Osteocyte (in vitro differentiated cells): ENCODE results near the gene GRIA4. TPM values are rescaled to one million over a fixed set of nuclear protein-coding genes. Genes with fewer than 3 reads are reported as not detected.
A peak's percentile ranks its signal among the peaks of the same experiment; 100 is the strongest.

Source experiments
- DNase-seq: peaks from one replicate; pipeline ENCODE4 v3.0.0; 2021; ENCODE audit warnings: mixed read lengths; ENCODE audit not compliant: unreplicated experiment; ENCODE audit errors: extremely low spot score
- H3K27ac Mint-ChIP-seq: one replicate; pipeline ENCODE4 v1.8.0; 2021; ENCODE audit warnings: mild to moderate bottlenecking, mixed read lengths; ENCODE audit not compliant: unreplicated experiment
- H3K27me3 Mint-ChIP-seq: one replicate; pipeline ENCODE4 v1.8.0; 2021; ENCODE audit warnings: mixed read lengths; ENCODE audit not compliant: unreplicated experiment
- H3K36me3 Mint-ChIP-seq: one replicate; pipeline ENCODE4 v1.8.0; 2021; ENCODE audit warnings: mixed read lengths; ENCODE audit not compliant: unreplicated experiment
- H3K4me1 Mint-ChIP-seq: one replicate; pipeline ENCODE4 v1.8.0; 2021; ENCODE audit warnings: mixed read lengths; ENCODE audit not compliant: unreplicated experiment
- H3K4me3 Mint-ChIP-seq: one replicate; pipeline ENCODE4 v1.8.0; 2021; ENCODE audit warnings: mild to moderate bottlenecking, moderate library complexity, mixed read lengths; ENCODE audit not compliant: unreplicated experiment
- H3K9me3 Mint-ChIP-seq: one replicate; pipeline ENCODE4 v1.8.0; 2021; ENCODE audit warnings: mixed read lengths; ENCODE audit not compliant: unreplicated experiment
- total RNA-seq: library from RNA; stranded (reverse); gene quantifications from 2 replicates; pipeline ENCODE4 v1.2.1, GENCODE V29; 2021
- TF ChIP-seq, protein P1 (sequence below): fragments of 200-600 bp; sonication (generic); IDR thresholded peaks from 2 replicates; pipeline ENCODE4 v1.5.0; 2021; ENCODE audit warnings: antibody characterized with exemption, mild to moderate bottlenecking, moderate library complexity

The GRIA4 gene
- total RNA-seq, 1 donor from 2014 or later = not detected

DNA sequence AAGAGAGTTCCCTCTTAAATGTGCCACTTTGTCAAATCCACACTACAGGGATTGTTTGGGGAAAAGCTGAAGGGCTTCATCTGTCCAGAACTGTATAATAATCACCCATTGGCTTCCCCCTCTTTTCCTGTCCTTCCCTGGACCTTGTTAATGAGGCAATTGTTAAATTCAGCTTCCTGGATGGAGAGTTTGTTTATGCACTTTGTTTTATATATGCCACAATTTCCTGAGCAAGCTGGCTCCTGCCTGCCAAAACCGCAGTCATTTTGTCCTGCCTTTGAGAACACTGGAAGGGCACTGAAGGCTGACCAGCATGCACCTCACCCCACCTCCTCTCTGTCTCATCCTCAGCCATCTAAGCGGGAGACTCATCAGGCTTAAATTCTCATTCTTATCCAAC lies 325.9 kb downstream of the GRIA4 start:
- Mint-ChIP-seq H3K27ac (no peak overlapping the region), H3K9me3 (no peaks in the 10 kb centered on the region), H3K4me3 (no peak overlapping the region), H3K27me3 (no peaks in the 10 kb centered on the region), H3K4me1 (peaks cover 9% of the 10 kb centered on the region), H3K36me3 (no peaks in the 10 kb centered on the region)
- TF ChIP-seq, protein P1, sequence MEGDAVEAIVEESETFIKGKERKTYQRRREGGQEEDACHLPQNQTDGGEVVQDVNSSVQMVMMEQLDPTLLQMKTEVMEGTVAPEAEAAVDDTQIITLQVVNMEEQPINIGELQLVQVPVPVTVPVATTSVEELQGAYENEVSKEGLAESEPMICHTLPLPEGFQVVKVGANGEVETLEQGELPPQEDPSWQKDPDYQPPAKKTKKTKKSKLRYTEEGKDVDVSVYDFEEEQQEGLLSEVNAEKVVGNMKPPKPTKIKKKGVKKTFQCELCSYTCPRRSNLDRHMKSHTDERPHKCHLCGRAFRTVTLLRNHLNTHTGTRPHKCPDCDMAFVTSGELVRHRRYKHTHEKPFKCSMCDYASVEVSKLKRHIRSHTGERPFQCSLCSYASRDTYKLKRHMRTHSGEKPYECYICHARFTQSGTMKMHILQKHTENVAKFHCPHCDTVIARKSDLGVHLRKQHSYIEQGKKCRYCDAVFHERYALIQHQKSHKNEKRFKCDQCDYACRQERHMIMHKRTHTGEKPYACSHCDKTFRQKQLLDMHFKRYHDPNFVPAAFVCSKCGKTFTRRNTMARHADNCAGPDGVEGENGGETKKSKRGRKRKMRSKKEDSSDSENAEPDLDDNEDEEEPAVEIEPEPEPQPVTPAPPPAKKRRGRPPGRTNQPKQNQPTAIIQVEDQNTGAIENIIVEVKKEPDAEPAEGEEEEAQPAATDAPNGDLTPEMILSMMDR = no peak
- DNase-seq = no peak

DNA sequence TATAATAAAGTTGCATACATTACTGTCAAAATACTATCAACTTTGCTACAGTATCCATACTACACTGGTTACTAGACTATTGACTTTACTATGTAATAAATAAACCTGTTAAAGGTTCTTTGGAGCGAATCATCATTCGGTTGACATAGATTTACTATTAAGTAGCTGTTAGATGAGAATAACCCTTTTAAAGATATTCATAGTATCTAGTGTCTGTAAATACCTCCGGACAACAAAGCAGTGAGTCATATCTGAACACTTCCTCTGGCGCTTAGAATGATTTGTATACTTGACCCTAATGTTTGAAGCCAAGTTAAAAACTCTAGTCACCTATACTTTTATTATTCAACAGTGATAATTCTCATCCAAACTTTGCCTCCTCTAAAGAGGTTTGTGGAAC lies 327.5 kb downstream of the GRIA4 start:
- H3K36me3 Mint-ChIP-seq = no peaks in the 10 kb centered on the region
- H3K4me1 Mint-ChIP-seq = peaks cover 9% of the 10 kb centered on the region
- H3K9me3 Mint-ChIP-seq = no peaks in the 10 kb centered on the region
- H3K27ac Mint-ChIP-seq = peak overlapping the region; percentile 31
- no peak overlapping the region for H3K4me3 Mint-ChIP-seq
- no peaks in the 10 kb centered on the region for H3K27me3 Mint-ChIP-seq
- TF ChIP-seq, protein P1 = no peak
- DNase-seq = no peak

DNA sequence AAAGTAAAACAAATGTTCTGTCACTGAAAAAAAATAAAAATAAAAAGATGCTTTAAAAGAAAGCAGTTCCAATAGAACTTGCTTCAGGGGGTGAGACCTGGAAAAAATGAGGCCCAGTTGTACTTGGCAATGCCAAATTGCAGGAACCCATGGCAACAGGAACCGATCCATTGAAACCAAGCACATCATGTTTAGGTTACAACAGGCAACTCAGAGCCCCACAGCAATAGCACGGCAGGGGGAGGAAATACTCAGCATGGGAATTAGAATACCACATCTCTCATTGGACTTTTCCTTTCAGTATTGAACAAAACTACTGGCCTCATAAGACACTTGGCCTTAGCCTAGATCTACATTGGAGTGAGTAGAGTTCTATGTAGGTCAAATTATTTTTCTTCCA lies 327.9 kb downstream of the GRIA4 start:
- Mint-ChIP-seq H3K4me1 (peaks cover 9% of the 10 kb centered on the region), H3K27me3 (no peaks in the 10 kb centered on the region), H3K36me3 (no peaks in the 10 kb centered on the region), H3K27ac (peak overlapping the region; percentile 31), H3K9me3 (no peaks in the 10 kb centered on the region), H3K4me3 (no peak overlapping the region)
- TF ChIP-seq, protein P1 = no peak
- DNase-seq = no peak

DNA sequence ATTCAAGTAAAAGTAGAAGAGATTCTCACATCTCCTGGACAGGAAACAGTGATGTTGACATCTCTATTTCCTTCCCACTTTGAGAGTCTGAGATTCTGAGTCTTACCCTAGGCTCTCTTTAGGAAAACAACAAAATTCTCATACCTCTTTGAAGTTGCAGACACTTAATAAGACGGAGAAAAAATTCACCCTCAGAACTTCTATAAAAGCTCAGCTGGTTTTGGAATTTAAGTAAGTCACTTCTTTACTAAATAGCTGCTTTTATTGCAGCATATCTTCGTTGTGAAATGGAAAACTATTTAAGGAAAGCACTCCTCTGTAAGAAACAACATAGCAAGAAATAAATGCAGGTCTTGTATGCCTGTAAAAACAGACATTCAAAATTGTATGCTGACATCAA lies 333.0 kb downstream of the GRIA4 start:
- H3K27ac Mint-ChIP-seq = no peak overlapping the region
- no peaks in the 10 kb centered on the region for H3K27me3 Mint-ChIP-seq
- TF ChIP-seq, protein P1 = no peak
- no peaks in the 10 kb centered on the region for H3K36me3 Mint-ChIP-seq
- H3K4me1 Mint-ChIP-seq = peaks cover 2% of the 10 kb centered on the region
- H3K4me3 Mint-ChIP-seq = no peak overlapping the region
- no peak for DNase-seq
- H3K9me3 Mint-ChIP-seq = no peaks in the 10 kb centered on the region

DNA sequence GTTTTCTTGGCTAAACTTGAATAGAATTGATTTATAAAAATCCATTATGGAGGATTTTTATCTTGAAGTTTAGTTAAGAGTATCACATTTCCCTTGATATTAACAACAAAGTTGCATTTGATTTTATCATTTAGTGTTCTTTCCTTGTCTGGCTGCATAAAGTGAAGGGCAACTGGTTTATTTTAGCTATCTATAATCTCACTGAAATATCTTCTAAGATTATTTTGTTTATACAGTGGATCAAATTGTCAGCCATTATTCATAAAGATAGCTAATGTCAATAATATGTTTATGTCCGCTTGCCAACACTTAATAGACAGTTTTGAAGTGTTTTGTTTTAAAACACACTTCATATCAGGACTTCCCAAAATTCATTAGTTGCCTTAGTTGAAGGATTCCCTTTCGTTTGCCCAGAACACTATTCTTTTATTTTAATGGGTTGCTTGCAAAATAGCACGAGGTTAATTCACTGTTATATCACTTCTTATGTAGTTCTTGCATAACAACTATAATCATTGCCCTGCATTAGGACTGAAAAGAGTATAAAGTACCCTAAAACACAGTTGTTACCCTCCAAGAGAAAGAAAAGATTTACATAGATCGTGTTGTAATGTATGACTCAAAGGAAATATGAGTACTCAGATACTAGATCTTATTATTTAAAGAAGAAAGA lies 339.2 kb downstream of the GRIA4 start:
- Mint-ChIP-seq H3K4me1 (no peaks in the 10 kb centered on the region), H3K27me3 (no peaks in the 10 kb centered on the region), H3K36me3 (no peaks in the 10 kb centered on the region), H3K27ac (no peak overlapping the region), H3K9me3 (no peaks in the 10 kb centered on the region), H3K4me3 (no peak overlapping the region)
- TF ChIP-seq, protein P1 = no peak
- no peak for DNase-seq
